COLO668 (cell line): Measurements from ENCODE around the gene TIPARP.
"Not testable (repeated sequence)": the region's sequence is repeated elsewhere in the genome, so short reads cannot be mapped to it uniquely, and the experiment has no call there.

Experiments
- DNase-seq: peaks from one replicate; lab custom pipeline; 2025; ENCODE audit not compliant: unreplicated experiment; lab: John Stamatoyannopoulos, UW

The TIPARP gene

DNA sequence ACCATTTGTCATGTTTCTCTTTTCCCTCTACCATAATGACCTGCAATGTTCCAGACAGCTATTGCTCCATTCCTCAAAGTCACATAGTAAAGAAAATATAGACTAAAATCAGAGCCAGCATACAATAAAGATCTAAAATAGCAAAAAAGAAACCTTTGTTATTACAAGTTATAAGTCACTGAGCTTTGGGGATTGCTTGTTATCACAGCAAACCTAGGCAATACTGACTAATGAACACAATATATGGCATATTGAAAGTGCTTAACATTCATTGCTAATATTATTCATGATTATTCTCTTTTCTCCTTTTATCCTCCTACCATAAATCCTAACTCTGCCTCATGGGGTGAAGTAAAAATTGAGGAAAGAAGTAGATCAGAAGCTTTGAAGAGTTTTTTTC, 27.4 kb upstream of the TIPARP start:
- DNase-seq: no peak

DNA sequence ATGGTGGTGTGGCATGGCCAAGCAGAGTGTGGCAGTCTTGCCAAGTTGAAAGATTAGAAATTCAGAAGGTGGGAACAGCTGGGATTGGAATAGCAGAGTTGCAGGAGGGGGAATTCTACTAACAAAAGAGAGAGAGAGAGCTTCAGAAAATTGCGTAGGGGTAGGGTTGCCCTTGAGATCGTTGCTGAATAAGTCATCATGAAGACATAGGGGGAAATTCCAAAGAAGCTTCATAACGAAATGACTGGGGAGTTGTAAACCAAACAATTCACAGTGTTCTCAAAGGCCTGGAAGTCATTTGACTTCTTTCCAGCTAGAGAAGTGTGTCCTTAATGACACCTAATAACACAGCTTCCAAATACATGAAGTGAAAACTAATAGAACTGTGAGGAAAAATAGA, 26.3 kb upstream of the TIPARP start:
- DNase-seq: no peak

DNA sequence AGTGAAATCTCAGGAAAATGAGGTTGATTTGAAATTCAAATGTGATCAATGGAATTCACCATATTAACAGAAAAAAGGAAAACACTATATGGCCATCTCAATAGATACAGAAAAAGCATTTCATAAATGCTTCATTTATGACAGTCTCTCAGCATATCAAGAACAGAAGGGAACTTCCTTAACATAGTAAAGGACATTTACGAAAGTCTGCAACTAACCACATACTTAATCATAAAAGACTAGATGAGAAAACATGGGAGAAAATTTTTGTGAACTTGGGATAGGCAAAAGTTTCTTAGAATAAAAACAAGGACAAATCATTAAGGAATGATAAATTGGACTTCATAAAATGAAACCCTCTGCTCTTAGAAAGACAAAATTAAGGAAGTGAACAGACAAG, 24.7 kb upstream of the TIPARP start:
- no peak for DNase-seq

DNA sequence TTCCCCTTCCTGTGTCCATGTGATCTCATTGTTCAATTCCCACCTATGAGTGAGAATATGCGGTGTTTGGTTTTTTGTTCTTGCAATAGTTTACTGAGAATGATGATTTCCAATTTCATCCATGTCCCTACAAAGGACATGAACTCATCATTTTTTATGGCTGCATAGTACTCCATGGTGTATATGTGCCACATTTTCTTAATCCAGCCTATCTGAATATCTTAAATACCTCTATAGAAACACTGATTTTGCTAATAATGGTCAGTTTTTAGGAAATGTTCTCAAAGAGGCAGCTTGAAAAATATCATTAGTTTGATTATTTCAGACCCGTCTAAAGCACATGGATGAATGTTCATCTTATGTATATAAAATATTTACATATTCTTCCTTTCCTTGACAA, 21.7 kb upstream of the TIPARP start:
- DNase-seq: not testable (repeated sequence)

DNA sequence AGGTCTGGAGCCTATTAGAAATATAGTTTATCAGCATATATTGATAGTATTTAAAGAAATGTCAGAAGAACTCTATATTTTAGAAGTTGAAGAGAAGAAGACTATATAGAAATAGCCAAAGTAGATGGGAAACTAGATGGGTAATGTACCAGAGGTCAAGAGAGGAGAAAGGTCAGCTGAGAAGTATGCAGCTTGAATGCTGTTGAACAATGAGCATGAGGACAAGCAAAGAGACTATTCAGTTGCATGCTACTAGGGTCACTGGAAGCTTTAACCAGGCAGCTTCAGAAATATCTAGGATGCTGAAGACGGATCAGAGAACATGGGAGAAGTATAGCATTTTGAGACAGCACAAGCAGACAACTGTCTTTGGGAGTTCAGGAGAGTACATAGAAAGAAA, 19.6 kb upstream of the TIPARP start:
- no peak for DNase-seq

DNA sequence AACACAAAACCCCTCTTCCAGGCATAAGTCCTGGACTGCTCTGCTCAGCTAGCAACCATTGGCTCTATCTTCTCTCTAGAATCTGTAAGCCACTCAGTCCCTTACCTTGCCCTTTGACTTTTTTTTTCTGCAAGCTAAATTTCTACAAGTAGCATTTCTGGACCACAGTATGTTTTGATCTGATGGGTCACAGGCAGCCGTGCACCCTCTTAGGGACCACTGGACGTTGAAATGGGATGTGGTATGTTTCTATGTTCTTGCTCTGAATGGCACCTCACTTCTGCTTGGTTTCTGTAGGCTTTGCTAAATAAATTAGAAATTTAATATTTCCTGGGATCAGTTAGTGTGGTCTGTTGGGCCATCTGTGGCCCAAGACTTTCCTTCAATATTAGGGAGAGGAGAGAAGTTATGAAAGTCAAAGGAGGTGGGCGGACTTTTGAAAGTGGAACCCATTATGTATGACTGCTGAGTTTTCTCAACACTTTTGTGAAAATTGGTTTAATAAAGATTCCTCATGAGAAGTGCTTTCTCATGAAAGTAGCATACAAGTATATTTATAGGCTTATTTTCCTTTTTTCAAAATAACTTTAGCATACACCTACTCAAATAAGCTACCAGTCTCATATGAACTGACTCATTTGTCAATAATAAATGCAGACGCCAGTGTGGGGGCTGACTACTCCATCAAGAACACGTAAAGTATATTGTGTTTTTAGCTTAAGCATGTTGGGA, 18.4 kb upstream of the TIPARP start:
- DNase-seq: no peak

DNA sequence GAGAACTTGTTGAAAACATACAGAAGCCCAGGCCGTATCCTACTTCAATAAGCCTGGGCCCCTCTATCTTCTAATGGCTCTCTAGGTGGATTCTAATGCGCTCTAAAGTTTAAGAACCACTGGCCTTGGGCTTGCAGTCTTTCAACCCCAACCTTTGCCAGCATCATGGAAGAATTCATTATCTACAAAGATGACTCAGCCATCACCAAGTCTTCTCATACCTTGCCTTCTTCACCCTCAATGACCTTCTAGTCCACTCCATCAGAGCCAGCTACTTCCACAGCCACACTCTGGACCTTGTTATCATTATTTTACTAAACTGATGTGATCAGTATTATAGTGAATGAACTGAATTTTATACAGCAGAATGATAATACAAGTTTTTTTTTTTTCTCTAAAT, 16.9 kb upstream of the TIPARP start:
- no peak for DNase-seq

DNA sequence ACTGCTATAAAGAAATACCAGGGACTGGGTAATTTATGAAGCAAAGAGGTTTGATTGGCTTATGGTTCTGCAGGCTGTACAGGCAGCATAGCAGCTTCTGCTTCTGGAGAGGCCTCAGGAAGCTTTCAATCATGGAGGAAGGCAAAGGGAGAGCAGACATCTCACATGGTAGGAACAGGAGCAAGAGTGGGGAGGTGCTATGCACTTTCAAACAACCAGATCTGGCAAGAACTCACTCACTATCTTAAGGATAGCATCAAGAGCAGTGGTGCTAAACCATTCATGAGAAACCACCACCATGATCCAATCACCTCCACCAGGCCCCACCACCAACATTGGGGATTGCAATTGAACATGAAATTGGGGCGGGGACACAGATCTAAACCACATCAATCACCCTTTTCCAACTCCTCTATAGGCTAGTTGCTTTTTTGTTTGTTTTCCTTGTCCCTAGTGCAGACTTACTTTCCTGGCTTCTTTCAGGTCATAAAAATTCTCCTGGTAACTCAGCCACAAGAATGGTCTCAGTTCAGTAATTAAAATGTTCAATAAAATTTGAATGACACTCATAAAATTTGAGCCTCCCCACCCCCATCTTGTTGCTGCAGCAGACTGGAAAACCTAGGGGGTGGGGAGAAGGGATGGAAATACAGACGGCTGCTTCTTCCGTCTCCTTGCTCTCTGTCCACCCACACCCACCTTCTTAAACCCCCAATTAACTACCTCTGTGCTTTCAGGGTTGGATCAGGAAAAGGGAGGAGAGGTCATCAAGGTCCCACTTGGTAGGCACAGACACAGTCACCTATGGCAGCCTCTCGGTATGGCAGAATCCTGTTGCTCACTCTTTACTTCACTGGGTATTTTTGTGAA, 16.3 kb upstream of the TIPARP start:
- no peak for DNase-seq

DNA sequence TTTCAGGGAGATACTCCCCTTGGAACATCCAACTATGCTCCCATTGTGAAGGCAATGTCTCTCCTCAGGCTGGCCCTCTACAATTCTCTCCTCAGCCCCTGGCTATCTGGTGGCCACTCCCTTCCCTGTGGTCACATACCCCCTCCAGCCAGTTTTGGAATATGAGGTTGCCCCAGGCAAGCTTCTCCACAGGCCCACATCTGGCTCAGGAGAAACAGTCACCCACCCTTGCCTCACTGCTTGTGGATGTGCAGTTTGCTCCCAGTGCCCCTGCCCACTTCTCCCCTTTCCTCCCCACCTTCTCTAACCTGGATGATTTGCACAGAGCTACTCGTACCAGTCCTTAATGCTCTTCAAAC, 15.7 kb upstream of the TIPARP start:
- DNase-seq: no peak

DNA sequence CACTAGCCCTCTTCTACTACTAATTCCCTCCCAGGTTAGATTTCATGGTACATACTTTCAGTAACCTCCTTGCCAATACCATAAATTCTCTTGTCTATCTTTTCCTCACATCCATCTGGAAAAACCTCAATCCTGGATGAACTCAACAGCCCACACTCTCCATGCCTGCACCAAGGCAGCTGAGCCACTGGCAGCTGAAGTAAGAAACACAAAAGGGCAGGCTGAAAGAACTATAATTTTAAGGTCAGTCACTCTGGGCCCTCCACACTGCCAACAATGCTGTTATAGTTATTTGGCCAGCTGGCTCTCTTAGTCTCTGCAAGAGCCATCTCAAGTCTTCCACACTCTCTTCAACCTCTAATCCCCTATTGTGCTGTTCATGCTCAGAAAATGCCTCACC, 15.1 kb upstream of the TIPARP start:
- DNase-seq: no peak

DNA sequence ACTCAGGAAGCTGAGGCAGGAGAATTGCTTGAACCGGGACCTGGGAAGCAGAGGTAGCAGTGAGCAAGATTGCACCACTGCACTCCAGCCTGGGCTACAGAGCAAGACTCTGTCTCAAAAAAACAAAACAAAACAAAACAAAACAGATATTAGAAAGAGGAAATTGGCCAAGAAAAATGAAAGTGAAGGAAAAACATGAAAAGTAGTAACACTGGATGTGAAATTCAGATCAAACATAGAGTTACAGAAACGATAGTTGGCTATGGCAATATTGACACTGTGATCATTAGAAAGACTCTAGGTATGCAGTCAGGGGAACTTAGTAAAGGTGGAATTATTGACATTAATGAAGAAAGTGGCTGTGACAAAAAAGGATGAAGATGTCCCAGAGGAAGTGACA, 13.2 kb upstream of the TIPARP start:
- DNase-seq: no peak

DNA sequence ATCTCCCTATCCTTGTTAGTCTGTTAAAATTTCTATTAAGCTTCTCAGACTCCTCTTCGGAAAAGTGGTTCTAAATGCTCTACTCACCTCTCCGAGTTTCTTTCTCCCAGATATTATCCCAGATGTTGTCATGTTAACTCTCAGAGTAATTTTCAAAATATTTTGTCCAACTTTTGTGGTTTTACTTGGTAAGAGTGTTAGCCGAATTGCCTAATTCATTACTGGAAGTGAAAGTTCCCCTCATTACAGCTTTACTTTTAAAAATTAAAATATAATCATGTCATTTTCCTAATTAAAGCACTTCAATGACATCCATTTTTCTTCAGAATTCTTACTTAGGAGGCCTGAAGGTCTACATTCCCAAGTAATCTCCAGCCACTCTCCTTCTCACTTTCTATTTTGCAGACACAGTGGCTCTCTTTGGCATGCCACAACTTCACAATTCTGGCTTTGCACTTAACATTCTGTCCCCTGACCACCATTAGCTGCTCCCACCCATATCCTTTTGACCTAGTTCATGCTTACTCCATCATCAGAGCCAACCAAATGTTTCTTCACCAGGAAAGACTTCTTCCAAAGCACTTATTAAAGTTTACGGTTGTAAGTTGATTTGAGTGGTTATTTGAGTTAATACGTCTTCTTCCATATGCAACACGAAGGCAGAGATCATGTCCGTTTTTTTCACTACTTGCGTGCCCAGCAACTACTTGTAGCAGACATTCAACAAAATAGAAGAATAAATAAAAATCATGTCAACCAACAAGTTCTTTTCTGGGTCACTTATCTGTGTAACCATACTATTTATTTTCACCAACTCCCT, 10.2 kb upstream of the TIPARP start:
- no peak for DNase-seq

DNA sequence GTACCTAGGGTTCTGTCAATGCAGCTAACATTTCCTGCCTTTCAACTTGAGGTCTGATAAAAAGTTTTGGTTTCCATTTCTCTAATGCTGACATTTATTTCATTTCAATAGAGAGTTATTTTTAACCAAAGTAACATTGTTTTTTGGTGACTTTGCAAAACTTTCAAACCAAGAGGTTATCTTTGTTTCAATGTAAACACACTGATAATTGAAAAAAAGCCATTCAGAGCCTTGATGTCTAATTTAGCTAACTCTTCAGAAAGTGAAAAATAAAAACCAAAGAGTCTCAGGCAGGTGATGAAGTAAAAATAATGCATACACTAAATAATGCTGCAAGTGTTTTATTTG, 9.6 kb upstream of the TIPARP start:
- DNase-seq: no peak

DNA sequence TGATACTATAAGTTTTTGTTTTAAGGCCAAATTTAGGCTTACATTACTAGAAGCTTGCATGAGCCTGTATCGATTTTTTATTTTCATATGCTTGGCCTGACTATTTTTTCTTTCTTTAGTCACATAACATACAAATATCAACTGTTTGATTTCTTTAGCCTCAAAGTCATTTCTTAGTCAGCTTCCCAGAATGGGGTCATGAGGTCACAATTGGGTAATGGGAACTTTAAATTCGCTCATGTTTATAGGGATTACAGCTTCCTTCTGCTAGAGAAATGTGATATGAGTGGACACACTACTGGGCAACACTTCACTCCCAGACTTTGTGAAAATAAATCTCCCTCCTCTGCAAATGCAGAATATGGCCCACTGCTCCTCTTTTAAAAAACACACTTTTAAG, 9.1 kb upstream of the TIPARP start:
- no peak for DNase-seq

DNA sequence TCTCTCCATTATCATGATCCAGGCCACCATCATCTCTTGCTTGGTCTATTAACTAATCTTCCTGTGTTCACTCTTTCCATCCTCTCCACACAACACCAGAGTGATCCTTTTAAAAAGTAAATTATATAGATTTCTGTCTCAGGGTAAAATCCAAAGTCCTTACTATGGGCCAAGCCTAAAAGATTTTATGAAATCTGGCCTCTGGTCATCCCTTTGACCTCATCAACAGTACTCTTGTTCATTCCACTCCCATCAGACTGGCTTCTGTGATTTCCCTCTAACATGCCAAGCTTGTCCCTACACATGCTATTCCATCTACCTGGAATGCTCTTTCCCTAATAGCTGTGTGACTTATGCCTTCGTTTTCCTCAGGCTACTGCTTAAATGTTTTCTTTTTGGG, 8.3 kb upstream of the TIPARP start:
- DNase-seq: no peak

DNA sequence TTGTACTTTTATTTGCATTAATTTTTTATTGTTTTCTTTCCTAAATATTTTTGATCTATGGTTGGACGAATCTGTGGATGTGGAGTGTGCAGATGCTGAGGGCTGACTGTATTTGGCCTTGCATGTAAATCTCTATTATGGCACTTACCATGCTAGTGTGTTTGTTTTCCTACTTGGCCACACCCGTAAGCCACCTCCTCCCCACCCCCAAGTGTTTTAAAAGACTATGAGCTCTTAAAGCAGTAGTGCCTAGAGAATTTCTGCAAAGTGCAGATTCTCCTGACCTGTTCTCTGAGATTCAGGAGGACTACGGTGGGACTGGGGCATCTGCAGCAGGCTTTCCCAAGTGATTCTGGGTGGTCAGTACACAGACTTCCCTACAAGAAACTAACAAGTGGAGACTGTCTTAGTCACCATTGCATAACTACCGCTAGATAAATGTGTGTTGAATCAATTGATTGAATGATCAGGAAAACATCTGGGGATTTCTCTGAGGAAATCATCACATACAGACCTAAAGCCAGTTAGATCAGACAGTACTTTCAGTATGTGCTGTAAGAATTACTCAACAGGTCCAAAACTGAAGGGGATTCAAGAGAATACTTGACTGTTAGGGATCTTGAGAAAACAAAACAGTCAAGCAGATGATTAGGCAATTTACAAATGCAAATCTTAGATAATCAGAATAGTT, 6.2 kb upstream of the TIPARP start:
- no peak for DNase-seq

DNA sequence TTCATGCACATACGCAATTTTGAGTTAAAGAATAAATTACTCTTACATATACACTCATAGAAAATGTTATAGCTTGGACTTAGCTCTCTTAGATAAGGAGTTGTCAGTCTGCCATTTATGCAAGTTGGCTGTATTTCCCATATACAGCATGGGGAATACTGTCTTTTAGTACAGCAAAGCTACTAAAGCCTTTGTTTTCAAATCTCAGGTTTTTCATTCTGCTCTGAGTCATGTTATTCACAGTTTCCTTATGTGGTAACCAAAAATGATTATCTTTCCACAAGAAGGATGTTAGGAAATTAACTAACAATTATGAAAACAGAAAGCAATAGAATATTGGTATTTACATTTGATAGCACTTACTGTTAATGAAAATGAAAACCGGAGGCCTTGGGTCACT, 4.3 kb upstream of the TIPARP start:
- no peak for DNase-seq

DNA sequence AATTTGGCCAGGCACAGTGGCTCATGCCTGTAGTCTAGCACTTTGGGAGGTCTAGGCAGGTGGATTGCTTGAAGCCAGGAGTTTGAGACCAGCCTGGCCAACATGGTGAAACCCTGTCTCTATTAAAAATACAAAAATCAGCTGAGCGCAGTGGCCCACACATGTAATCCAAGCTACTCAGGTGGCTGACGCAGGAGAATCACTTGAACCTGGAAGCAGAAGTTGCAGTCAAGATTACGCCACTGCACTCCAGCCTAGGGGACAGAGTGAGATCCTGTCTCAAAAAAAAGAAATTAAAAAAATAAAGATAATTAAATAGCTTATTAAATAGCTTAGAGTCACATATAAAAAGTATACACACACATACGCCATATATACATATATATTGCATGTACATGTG, 3.7 kb upstream of the TIPARP start:
- no peak for DNase-seq

DNA sequence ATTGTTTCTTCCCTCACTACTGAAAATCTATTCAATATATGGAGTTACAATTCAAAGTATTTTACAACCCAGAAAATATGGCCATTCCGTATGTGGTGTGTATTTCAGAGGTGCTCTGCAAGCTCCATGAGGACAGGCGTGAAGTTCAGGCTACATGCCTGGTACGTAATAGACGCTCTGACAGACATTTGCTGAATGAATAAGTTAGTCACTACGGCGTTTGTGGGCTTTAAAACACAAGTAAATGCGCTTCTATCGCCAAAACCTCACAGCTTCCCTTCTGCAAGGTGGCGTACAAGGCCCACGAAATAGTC, 701 bp upstream of the TIPARP start:
- DNase-seq: no peak

DNA sequence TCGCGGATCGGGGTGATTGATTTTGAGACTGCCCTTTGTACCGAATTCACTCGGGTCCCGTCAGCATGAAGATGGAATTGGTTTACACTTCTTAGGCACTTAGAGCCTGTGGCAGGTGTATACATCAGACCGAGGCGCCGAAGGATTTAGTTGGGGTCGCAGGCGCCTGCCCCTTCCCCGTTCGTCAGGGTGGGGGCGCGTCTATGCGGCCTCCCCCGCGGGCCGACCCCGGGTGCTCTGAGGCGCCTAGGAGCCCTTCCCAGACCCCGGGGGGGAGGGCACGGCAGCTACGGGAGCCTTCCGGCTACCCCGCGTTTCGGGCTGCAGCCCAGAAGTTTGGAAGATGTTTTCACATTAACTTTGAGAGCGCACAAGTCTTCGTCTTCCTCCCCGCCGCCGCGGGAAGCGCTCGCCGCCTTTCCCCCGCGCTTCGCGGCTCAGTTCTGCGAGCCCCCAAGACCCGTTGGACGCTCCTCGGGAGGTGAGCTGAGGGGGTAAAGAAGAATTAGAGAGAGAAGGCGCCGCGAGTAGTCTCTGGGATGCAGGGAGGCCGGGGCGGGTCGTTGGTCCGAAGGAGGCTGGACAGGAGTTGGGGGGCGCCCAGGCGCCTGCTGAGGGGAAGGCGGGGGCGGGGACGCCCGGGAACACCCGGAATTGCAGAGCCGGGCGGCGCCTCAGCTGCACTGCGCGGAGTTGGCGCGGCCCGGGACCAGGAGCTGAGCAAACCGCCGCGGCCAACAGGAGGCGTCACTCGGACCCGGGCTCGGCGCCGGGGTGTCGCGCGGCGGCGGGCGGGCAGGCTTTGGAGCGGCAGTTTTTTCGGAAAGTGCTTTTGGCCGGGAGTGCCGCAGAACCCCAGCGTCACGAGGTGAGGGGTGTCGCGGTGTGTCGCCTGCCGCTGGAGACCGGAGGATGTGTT, 780 bp downstream of the TIPARP start:
- peak; percentile 60 for DNase-seq
